Right kidney (tissue), 1 donor: ENCODE results near the gene SYNDIG1.
A peak's percentile ranks its signal among the peaks of the same experiment; 100 is the strongest.

Experiments
- DNase-seq: peaks from one replicate; pipeline ENCODE4 v3.0.0-alpha.2; 2016

Gene SYNDIG1

GRCh38 chr20:24470746-24471582 lies 1.5 kb downstream of the SYNDIG1 start:
- peak; percentile 70 for DNase-seq

- no peak for DNase-seq
Measured at GRCh38 chr20:24472426-24472825, 3.0 kb downstream of the SYNDIG1 start.

- no peak for DNase-seq
Measured at GRCh38 chr20:24473435-24474223, 4.2 kb downstream of the SYNDIG1 start.

GRCh38 chr20:24477831-24478547 lies 8.6 kb downstream of the SYNDIG1 start:
- no peak for DNase-seq

GRCh38 chr20:24478584-24478983 lies 9.2 kb downstream of the SYNDIG1 start:
- DNase-seq, result no peak

GRCh38 chr20:24479106-24479505 lies 9.7 kb downstream of the SYNDIG1 start:
- no peak for DNase-seq

- no peak for DNase-seq
Measured at GRCh38 chr20:24479595-24479994, 10.2 kb downstream of the SYNDIG1 start.

- DNase-seq, result no peak
Measured at GRCh38 chr20:24480509-24480908, 11.1 kb downstream of the SYNDIG1 start.

GRCh38 chr20:24481173-24481572 lies 11.7 kb downstream of the SYNDIG1 start:
- no peak for DNase-seq

GRCh38 chr20:24483435-24484080 lies 14.1 kb downstream of the SYNDIG1 start:
- DNase-seq, result no peak

GRCh38 chr20:24484081-24484450 lies 14.6 kb downstream of the SYNDIG1 start:
- no peak for DNase-seq

GRCh38 chr20:24485981-24486380 lies 16.6 kb downstream of the SYNDIG1 start:
- DNase-seq, result no peak

- DNase-seq, result no peak
Measured at GRCh38 chr20:24487240-24487639, 17.8 kb downstream of the SYNDIG1 start.

GRCh38 chr20:24487648-24488047 lies 18.2 kb downstream of the SYNDIG1 start:
- no peak for DNase-seq

GRCh38 chr20:24488064-24488799 lies 18.8 kb downstream of the SYNDIG1 start:
- no peak for DNase-seq

GRCh38 chr20:24488800-24489175 lies 19.4 kb downstream of the SYNDIG1 start:
- DNase-seq, result no peak

GRCh38 chr20:24489193-24489592 lies 19.8 kb downstream of the SYNDIG1 start:
- no peak for DNase-seq

GRCh38 chr20:24489631-24490260 lies 20.3 kb downstream of the SYNDIG1 start:
- no peak for DNase-seq

GRCh38 chr20:24490598-24490997 lies 21.2 kb downstream of the SYNDIG1 start:
- no peak for DNase-seq

GRCh38 chr20:24491041-24491756 lies 21.8 kb downstream of the SYNDIG1 start:
- no peak for DNase-seq
